H1 (cell line): Measurements from ENCODE around the gene SHOX. TPM values are rescaled to one million over a fixed set of nuclear protein-coding genes. Genes with fewer than 3 reads are reported as not detected.

Experiments
- ATF3 ChIP-seq: IDR thresholded peaks from 2 replicates; pipeline ENCODE4 v1.6.1; 2011; ENCODE audit warnings: low read depth, mild to moderate bottlenecking, low read length; ENCODE audit not compliant: insufficient read depth
- polyA plus RNA-seq, 7 experiments: library from polyadenylated mRNA; depleted of rRNA in 3 of 7; stranded (reverse) in 5 of 7; unstranded in 2 of 7; fragments of >200 nt in 5 of 7; fragments of 200-250 nt in 2 of 7; gene quantifications; 1 replicate in 5 of 7; 2 replicates in 1 of 7; 4 replicates in 1 of 7; pipeline versions ENCODE4 v1.2.1 to v1.2.3, GENCODE V29; 2011 to 2013; ENCODE audit warnings: missing spikeins in 2 of 7, mixed read lengths in 2 of 7
- total RNA-seq: library from RNA; stranded (reverse); fragmentation: NEBNext Ultra II Directional; extraction: Animal tissue kit (Norgen Biotek cat#: 25700); gene quantifications from 2 replicates; pipeline ENCODE4 v1.2.1, GENCODE V29; 2021

The SHOX gene
- total and polyA plus RNA-seq, 2 of the 8 experiments (the other 6 are each of a cell fraction or from before 2014, with no cell fraction given) = 0.05 to 0.15 TPM

DNA sequence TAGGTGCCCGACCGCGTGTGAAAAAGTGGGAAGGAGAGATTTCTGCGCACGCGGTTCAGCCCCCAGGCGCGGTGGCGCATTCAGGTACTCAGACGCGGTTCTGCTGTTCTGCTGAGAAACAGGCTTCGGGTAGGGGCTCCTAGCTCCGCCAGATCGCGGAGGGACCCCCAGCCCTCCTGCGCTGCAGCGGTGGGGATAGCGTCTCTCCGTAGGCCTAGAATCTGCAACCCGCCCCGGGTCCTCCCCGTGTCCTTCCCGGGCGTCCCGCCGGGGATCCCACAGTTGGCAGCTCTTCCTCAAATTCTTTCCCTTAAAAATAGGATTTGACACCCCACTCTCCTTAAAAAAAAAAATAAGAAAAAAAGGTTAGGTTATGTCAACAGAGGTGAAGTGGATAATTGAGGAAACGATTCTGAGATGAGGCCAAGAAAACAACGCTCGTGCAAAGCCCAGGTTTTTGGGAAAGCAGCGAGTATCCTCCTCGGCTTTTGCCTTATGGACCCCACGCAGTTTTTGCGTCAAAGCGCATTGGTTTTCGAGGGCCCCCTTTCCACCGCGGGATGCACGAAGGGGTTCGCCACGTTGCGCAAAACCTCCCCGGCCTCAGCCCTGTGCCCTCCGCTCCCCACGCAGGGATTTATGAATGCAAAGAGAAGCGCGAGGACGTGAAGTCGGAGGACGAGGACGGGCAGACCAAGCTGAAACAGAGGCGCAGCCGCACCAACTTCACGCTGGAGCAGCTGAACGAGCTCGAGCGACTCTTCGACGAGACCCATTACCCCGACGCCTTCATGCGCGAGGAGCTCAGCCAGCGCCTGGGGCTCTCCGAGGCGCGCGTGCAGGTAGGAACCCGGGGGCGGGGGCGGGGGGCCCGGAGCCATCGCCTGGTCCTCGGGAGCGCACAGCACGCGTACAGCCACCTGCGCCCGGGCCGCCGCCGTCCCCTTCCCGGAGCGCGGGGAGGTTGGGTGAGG, 3.7 kb downstream of the SHOX start (continued):
- no peak for TF ChIP-seq ATF3
